Adipocyte (in vitro differentiated cells): Measurements from ENCODE around the gene ATG13.
A peak's percentile ranks its signal among the peaks of the same experiment; 100 is the strongest.

ENCODE experiments used
- DNase-seq: peaks from one replicate; pipeline ENCODE4 v3.0.0-alpha.2; 2015; ENCODE audit warnings: low read depth
- H3K27me3 ChIP-seq: replicated peaks from 2 replicates; pipeline ENCODE4 v1.7.0; 2013; ENCODE audit warnings: mild to moderate bottlenecking, low read length, moderate library complexity; ENCODE audit not compliant: control insufficient read depth, insufficient read depth
- H3K36me3 ChIP-seq: 2 replicates; pipeline ENCODE4 v1.7.0; 2013; ENCODE audit warnings: low read length, mild to moderate bottlenecking, moderate library complexity; ENCODE audit not compliant: control insufficient read depth, insufficient read depth, severe bottlenecking
- H3K4me1 ChIP-seq: 2 replicates; pipeline ENCODE4 v1.7.0; 2013; ENCODE audit warnings: mild to moderate bottlenecking, low read length, moderate library complexity; ENCODE audit not compliant: control insufficient read depth, insufficient read depth
- H3K4me3 ChIP-seq: 2 replicates; pipeline ENCODE4 v1.7.0; 2013; ENCODE audit warnings: mild to moderate bottlenecking, low read length, moderate library complexity
- H3K9ac ChIP-seq: 2 replicates; pipeline ENCODE4 v1.7.0; 2013; ENCODE audit warnings: mild to moderate bottlenecking, low read length, moderate library complexity
- H3K9me3 ChIP-seq: 2 replicates; pipeline ENCODE4 v1.7.0; 2013; ENCODE audit warnings: mild to moderate bottlenecking, low read length, moderate library complexity; ENCODE audit not compliant: control insufficient read depth

Gene ATG13

GRCh38 chr11:46655631-46656030 is 38.3 kb downstream of the ATG13 start:
- no peaks in the 10 kb centered on the region for H3K27me3 ChIP-seq
- no peak overlapping the region for H3K9ac ChIP-seq
- H3K4me1 ChIP-seq, result peaks cover 44% of the 10 kb centered on the region
- H3K9me3 ChIP-seq, result no peaks in the 10 kb centered on the region
- no peak for DNase-seq
- peaks cover 61% of the 10 kb centered on the region for H3K36me3 ChIP-seq
- no peak overlapping the region for H3K4me3 ChIP-seq

- Histone ChIP-seq H3K27me3 (no peaks in the 10 kb centered on the region), H3K4me1 (peaks cover 42% of the 10 kb centered on the region), H3K9me3 (no peaks in the 10 kb centered on the region), H3K9ac (peak overlapping the region; percentile 59), H3K4me3 (no peak overlapping the region), H3K36me3 (peaks cover 53% of the 10 kb centered on the region)
- no peak for DNase-seq
These were observed 39.8 kb downstream of the ATG13 start for GRCh38 chr11:46657186-46657585.

GRCh38 chr11:46658259-46658658 is 40.9 kb downstream of the ATG13 start:
- Histone ChIP-seq H3K27me3 (no peaks in the 10 kb centered on the region), H3K9ac (peak overlapping the region; percentile 59), H3K36me3 (peaks cover 49% of the 10 kb centered on the region), H3K9me3 (no peaks in the 10 kb centered on the region), H3K4me1 (peaks cover 42% of the 10 kb centered on the region), H3K4me3 (peak overlapping the region; percentile 13)
- peak; percentile 79 for DNase-seq

GRCh38 chr11:46659908-46660307 is 42.6 kb downstream of the ATG13 start:
- DNase-seq, result peak; percentile 82
- H3K36me3 ChIP-seq, result peaks cover 59% of the 10 kb centered on the region

GRCh38 chr11:46661836-46662235 is 44.5 kb downstream of the ATG13 start:
- Histone ChIP-seq H3K4me1 (peaks cover 52% of the 10 kb centered on the region), H3K4me3 (no peak overlapping the region), H3K36me3 (peaks cover 50% of the 10 kb centered on the region), H3K27me3 (no peaks in the 10 kb centered on the region), H3K9me3 (no peaks in the 10 kb centered on the region), H3K9ac (no peak overlapping the region)
- no peak for DNase-seq

More at GRCh38 chr11:46659908-46660307, 42.6 kb downstream of the ATG13 start:
- Histone ChIP-seq H3K4me3 (peak overlapping the region; percentile 14), H3K27me3 (no peaks in the 10 kb centered on the region), H3K4me1 (peaks cover 50% of the 10 kb centered on the region), H3K9me3 (no peaks in the 10 kb centered on the region), H3K9ac (peak overlapping the region; percentile 45)

- Histone ChIP-seq H3K4me3 (no peak overlapping the region), H3K9me3 (no peaks in the 10 kb centered on the region), H3K9ac (no peak overlapping the region), H3K36me3 (peaks cover 45% of the 10 kb centered on the region), H3K4me1 (peaks cover 55% of the 10 kb centered on the region), H3K27me3 (no peaks in the 10 kb centered on the region)
- DNase-seq, result no peak
These were observed 45.0 kb downstream of the ATG13 start for GRCh38 chr11:46662366-46662765.

- peaks cover 52% of the 10 kb centered on the region for H3K36me3 ChIP-seq
- peak overlapping the region; percentile 26 for H3K9ac ChIP-seq
- no peak overlapping the region for H3K4me3 ChIP-seq
- no peaks in the 10 kb centered on the region for H3K27me3 ChIP-seq
- H3K9me3 ChIP-seq, result no peaks in the 10 kb centered on the region
- peaks cover 50% of the 10 kb centered on the region for H3K4me1 ChIP-seq
- no peak for DNase-seq
These were observed 46.1 kb downstream of the ATG13 start for GRCh38 chr11:46663277-46663940.

GRCh38 chr11:46664612-46665011 is 47.3 kb downstream of the ATG13 start:
- DNase-seq, result no peak
- no peak overlapping the region for H3K9ac ChIP-seq
- H3K27me3 ChIP-seq, result no peaks in the 10 kb centered on the region
- no peaks in the 10 kb centered on the region for H3K9me3 ChIP-seq
- peaks cover 57% of the 10 kb centered on the region for H3K36me3 ChIP-seq
- H3K4me3 ChIP-seq, result no peak overlapping the region
- H3K4me1 ChIP-seq, result peaks cover 38% of the 10 kb centered on the region

GRCh38 chr11:46665356-46665755 is 48.0 kb downstream of the ATG13 start:
- Histone ChIP-seq H3K36me3 (peaks cover 61% of the 10 kb centered on the region), H3K4me3 (no peak overlapping the region), H3K27me3 (no peaks in the 10 kb centered on the region), H3K9me3 (no peaks in the 10 kb centered on the region), H3K4me1 (peaks cover 32% of the 10 kb centered on the region), H3K9ac (no peak overlapping the region)
- no peak for DNase-seq

- H3K36me3 ChIP-seq, result peaks cover 59% of the 10 kb centered on the region
- no peaks in the 10 kb centered on the region for H3K9me3 ChIP-seq
- peak overlapping the region; percentile 27 for H3K9ac ChIP-seq
- peaks cover 41% of the 10 kb centered on the region for H3K4me1 ChIP-seq
- H3K27me3 ChIP-seq, result no peaks in the 10 kb centered on the region
- no peak for DNase-seq
- H3K4me3 ChIP-seq, result no peak overlapping the region
These were observed 49.2 kb downstream of the ATG13 start for GRCh38 chr11:46666516-46666915.

GRCh38 chr11:46667043-46667481 is 49.7 kb downstream of the ATG13 start:
- H3K27me3 ChIP-seq, result no peaks in the 10 kb centered on the region
- no peak for DNase-seq
- no peaks in the 10 kb centered on the region for H3K9me3 ChIP-seq
- H3K4me3 ChIP-seq, result peak overlapping the region; percentile 6
- H3K4me1 ChIP-seq, result peaks cover 45% of the 10 kb centered on the region
- peak overlapping the region; percentile 27 for H3K9ac ChIP-seq
- H3K36me3 ChIP-seq, result peaks cover 59% of the 10 kb centered on the region
